Stimulated activated CD8-positive, alpha-beta memory T cell treated with anti-CD3 and anti-CD28 coated beads, Interleukin-7, amount 100 ng/mL, for 24 hours (primary cell): ENCODE measurements around the gene PLXNA4.

ENCODE experiments used
- DNase-seq: peaks from one replicate; pipeline ENCODE4 v3.0.0-alpha.2; 2020; ENCODE audit warnings: low read depth

The PLXNA4 gene

GRCh38 chr7:132592231-132592920 is 16.1 kb upstream of the PLXNA4 start:
- no peak for DNase-seq

GRCh38 chr7:132590162-132590561 is 13.9 kb upstream of the PLXNA4 start:
- DNase-seq, result no peak

GRCh38 chr7:132588596-132588995 is 12.3 kb upstream of the PLXNA4 start:
- no peak for DNase-seq

GRCh38 chr7:132584796-132585494 is 8.7 kb upstream of the PLXNA4 start:
- DNase-seq, result no peak

GRCh38 chr7:132581431-132581830 is 5.2 kb upstream of the PLXNA4 start:
- no peak for DNase-seq

- DNase-seq, result peak; percentile 39
Observed at GRCh38 chr7:132580717-132581285, 4.5 kb upstream of the PLXNA4 start.

- no peak for DNase-seq
Observed at GRCh38 chr7:132580277-132580676, 4.0 kb upstream of the PLXNA4 start.

- DNase-seq, result no peak
Observed at GRCh38 chr7:132579260-132579899, 3.1 kb upstream of the PLXNA4 start.

GRCh38 chr7:132578826-132579225 is 2.6 kb upstream of the PLXNA4 start:
- DNase-seq, result no peak

GRCh38 chr7:132578050-132578370 is 1.7 kb upstream of the PLXNA4 start:
- DNase-seq, result no peak

- no peak for DNase-seq
Observed at GRCh38 chr7:132577206-132578049, 1.2 kb upstream of the PLXNA4 start.

- DNase-seq, result no peak
Observed at GRCh38 chr7:132576721-132577085, 433 bp upstream of the PLXNA4 start.

GRCh38 chr7:132575419-132575981 is 770 bp downstream of the PLXNA4 start:
- no peak for DNase-seq

GRCh38 chr7:132574223-132574622 is 2.0 kb downstream of the PLXNA4 start:
- DNase-seq, result no peak

GRCh38 chr7:132573251-132573955 is 2.9 kb downstream of the PLXNA4 start:
- no peak for DNase-seq

GRCh38 chr7:132572526-132572925 is 3.7 kb downstream of the PLXNA4 start:
- DNase-seq, result no peak

GRCh38 chr7:132571970-132572369 is 4.3 kb downstream of the PLXNA4 start:
- DNase-seq, result no peak

GRCh38 chr7:132569884-132570614 is 6.2 kb downstream of the PLXNA4 start:
- no peak for DNase-seq

GRCh38 chr7:132568962-132569361 is 7.3 kb downstream of the PLXNA4 start:
- no peak for DNase-seq

GRCh38 chr7:132565885-132566284 is 10.4 kb downstream of the PLXNA4 start:
- no peak for DNase-seq

GRCh38 chr7:132565441-132565840 is 10.8 kb downstream of the PLXNA4 start:
- DNase-seq, result no peak
